GM23338 (cell line): Measurements from ENCODE around the gene FYN. TPM values are rescaled to one million over a fixed set of nuclear protein-coding genes. Genes with fewer than 3 reads are reported as not detected.

Source experiments
- ATAC-seq: fragments of 200-7000 bp; cut with Tn5 transposase; 3 replicates; pipeline ENCODE4 v1.9.1; 2020
- DNase-seq: peaks from one replicate; pipeline ENCODE4 v3.0.0-alpha.2; 2015; ENCODE audit warnings: low spot score
- H2AFZ ChIP-seq: fragments of 200-600 bp; sonication (generic); 2 replicates; pipeline ENCODE4 v1.8.0; 2016; ENCODE audit warnings: antibody characterized with exemption, mild to moderate bottlenecking, moderate library complexity
- H3F3A ChIP-seq: fragments of 200-600 bp; sonication (generic); replicated peaks from 2 replicates; pipeline ENCODE4 v1.8.0; 2017; ENCODE audit warnings: antibody characterized with exemption, mixed run types, low read depth
- H3K27ac ChIP-seq: fragments of 200-600 bp; sonication (generic); 2 replicates; pipeline ENCODE4 v1.6.1; 2016; ENCODE audit warnings: low read depth
- H3K27me3 ChIP-seq: fragments of 200-600 bp; sonication (generic); 2 replicates; pipeline ENCODE4 v1.8.0; 2016; ENCODE audit warnings: mild to moderate bottlenecking, mixed run types, moderate library complexity; ENCODE audit not compliant: insufficient read depth
- H3K36me3 ChIP-seq: fragments of 200-600 bp; sonication (generic); 2 replicates; pipeline ENCODE4 v1.8.0; 2016; ENCODE audit warnings: mild to moderate bottlenecking; ENCODE audit not compliant: insufficient read depth
- H3K4me1 ChIP-seq: fragments of 200-600 bp; sonication (generic); 2 replicates; pipeline ENCODE4 v1.8.0; 2016; ENCODE audit warnings: mild to moderate bottlenecking, moderate library complexity; ENCODE audit not compliant: insufficient read depth
- H3K4me2 ChIP-seq: fragments of 200-600 bp; sonication (generic); 2 replicates; pipeline ENCODE4 v1.7.1; 2017; ENCODE audit warnings: mixed run types
- H3K4me3 ChIP-seq: fragments of 200-600 bp; sonication (generic); 2 replicates; pipeline ENCODE4 v1.6.1; 2016; ENCODE audit warnings: mixed run types
- H3K79me2 ChIP-seq: fragments of 200-600 bp; sonication (generic); replicated peaks from 2 replicates; pipeline ENCODE4 v1.8.0; 2017; ENCODE audit warnings: mild to moderate bottlenecking; ENCODE audit not compliant: insufficient read depth
- H3K9me2 ChIP-seq: fragments of 200-600 bp; sonication (generic); 2 replicates; pipeline ENCODE4 v1.8.0; 2017; ENCODE audit not compliant: insufficient read depth
- H4K20me1 ChIP-seq: fragments of 200-600 bp; sonication (generic); replicated peaks from 2 replicates; pipeline ENCODE4 v1.8.0; 2017; ENCODE audit warnings: mild to moderate bottlenecking; ENCODE audit not compliant: insufficient read depth
- H3K27ac Mint-ChIP-seq: 2 replicates; pipeline ENCODE4 v1.8.0; 2020; ENCODE audit warnings: inconsistent platforms, mild to moderate bottlenecking, moderate library complexity, mixed read lengths
- H3K27me3 Mint-ChIP-seq: 3 replicates; pipeline ENCODE4 v1.8.0; 2022; ENCODE audit warnings: low read depth, mild to moderate bottlenecking, moderate library complexity, mixed read lengths, inconsistent platforms; ENCODE audit not compliant: insufficient read depth, poor library complexity
- H3K36me3 Mint-ChIP-seq: 3 replicates; pipeline ENCODE4 v1.8.0; 2021; ENCODE audit warnings: low read depth, mild to moderate bottlenecking, inconsistent platforms, moderate library complexity, mixed read lengths
- H3K4me1 Mint-ChIP-seq: 3 replicates; pipeline ENCODE4 v1.8.0; 2020; ENCODE audit warnings: mild to moderate bottlenecking, inconsistent platforms, mixed read lengths
- H3K4me3 Mint-ChIP-seq: 3 replicates; pipeline ENCODE4 v1.8.0; 2021; ENCODE audit warnings: moderate library complexity, mild to moderate bottlenecking, inconsistent platforms, mixed read lengths
- H3K9me3 Mint-ChIP-seq: 3 replicates; pipeline ENCODE4 v1.8.0; 2020; ENCODE audit warnings: moderate library complexity, mild to moderate bottlenecking, inconsistent platforms, mixed read lengths
- CREB1 ChIP-seq: fragments of 250-450 bp; sonication (Bioruptor Pico); IDR thresholded peaks from 2 replicates; pipeline ENCODE4 v1.5.0; 2020; ENCODE audit warnings: low read depth, mild to moderate bottlenecking, moderate library complexity
- EZH2 ChIP-seq: fragments of 200-600 bp; sonication (generic); IDR thresholded peaks from one replicate; pipeline ENCODE4 v1.8.0; 2017; ENCODE audit warnings: antibody characterized with exemption, mild to moderate bottlenecking, low read depth; ENCODE audit not compliant: unreplicated experiment
- EZH2phosphoT487 ChIP-seq: fragments of 200-600 bp; sonication (generic); IDR thresholded peaks from one replicate; pipeline ENCODE4 v1.8.1; 2018; ENCODE audit warnings: antibody characterized with exemption; ENCODE audit not compliant: unreplicated experiment
- JUNB ChIP-seq: IDR thresholded peaks from one replicate; pipeline ENCODE4 v1.6.1; 2016; ENCODE audit warnings: antibody characterized with exemption; ENCODE audit not compliant: unreplicated experiment
- NANOG ChIP-seq: IDR thresholded peaks from 2 replicates; pipeline ENCODE4 v1.6.1; 2016; ENCODE audit warnings: antibody characterized with exemption, borderline replicate concordance
- POLR2AphosphoS5 ChIP-seq: IDR thresholded peaks from 2 replicates; pipeline ENCODE4 v1.6.1; 2016; ENCODE audit warnings: antibody characterized with exemption, low read depth
- STAT1 ChIP-seq: IDR thresholded peaks from one replicate; pipeline ENCODE4 v1.6.1; 2016; ENCODE audit warnings: antibody characterized with exemption; ENCODE audit not compliant: unreplicated experiment
- ZNF114 ChIP-seq: fragments of 250-450 bp; sonication (Bioruptor Pico); IDR thresholded peaks from 2 replicates; pipeline ENCODE4 v1.5.0; 2020; ENCODE audit warnings: mild to moderate bottlenecking, moderate library complexity
- ZNF331 ChIP-seq: fragments of 250-450 bp; sonication (Bioruptor Pico); IDR thresholded peaks from 2 replicates; pipeline ENCODE4 v1.5.0; 2020; ENCODE audit warnings: low read depth, mild to moderate bottlenecking, moderate library complexity
- polyA plus RNA-seq: library from polyadenylated mRNA; unstranded; fragments of >200 nt; fragmentation: Nextera tagmentation; extraction: Ambion mirVana; gene quantifications from 2 replicates; pipeline ENCODE4 v1.2.1, GENCODE V29; 2016
- total RNA-seq: library from RNA; depleted of rRNA; stranded (reverse); fragments of >200 nt; shearing (Covaris generic); gene quantifications from 2 replicates; pipeline ENCODE4 v1.2.3, GENCODE V29; 2014
- TF ChIP-seq, protein P1 (sequence below): IDR thresholded peaks from one replicate; pipeline ENCODE4 v1.6.1; 2018; ENCODE audit warnings: antibody characterized with exemption; ENCODE audit not compliant: unreplicated experiment
- TF ChIP-seq, protein P2 (sequence below): fragments of 250-450 bp; sonication (Bioruptor Pico); IDR thresholded peaks from 2 replicates; pipeline ENCODE4 v1.5.0; 2020; ENCODE audit warnings: mild to moderate bottlenecking, moderate library complexity
- TF ChIP-seq, protein P3 (sequence below), 2 experiments: fragments of 200-600 bp in 1 of 2; sonication (generic) in 1 of 2; conservative IDR thresholded peaks; 2 replicates each; pipeline versions ENCODE4 v1.5.1 to v1.6.1; 2016 to 2017; ENCODE audit warnings: antibody characterized with exemption in 2 of 2, low read depth in 2 of 2, mild to moderate bottlenecking in 2 of 2, moderate library complexity in 1 of 2
- TF ChIP-seq, protein P4 (sequence below): IDR thresholded peaks from 2 replicates; pipeline ENCODE4 v1.6.1; 2016; ENCODE audit warnings: antibody characterized with exemption

Gene FYN
- total and polyA plus RNA-seq, 2 experiments from 2014 or later: 46.8 to 143 TPM

DNA sequence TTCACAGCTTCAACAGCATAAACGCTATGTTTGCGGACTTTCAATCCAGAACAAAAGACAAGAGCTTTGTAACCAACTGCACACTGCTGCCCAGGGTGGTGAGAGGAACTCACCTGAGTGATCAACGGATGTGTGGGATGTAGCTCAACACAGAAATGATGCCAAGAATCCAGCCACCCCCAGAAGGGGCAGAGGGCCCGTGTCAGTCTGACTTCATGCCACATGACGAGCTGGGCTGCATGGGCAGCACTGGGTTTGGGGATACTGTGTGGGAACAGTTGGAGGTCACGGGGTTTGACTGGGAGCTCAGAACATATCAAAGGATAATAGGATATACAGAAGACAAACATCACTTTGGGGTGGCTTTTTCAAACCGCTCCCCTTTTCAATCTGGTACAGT lies 188.2 kb downstream of the FYN start:
- Histone ChIP-seq H3K27ac (no peak overlapping the region), H3K79me2 (no peaks in the 10 kb centered on the region), H3K4me1 (peaks cover 11% of the 10 kb centered on the region; the same call in 1 of the 2 replicates), H3K27me3 (no peaks in the 10 kb centered on the region), H3K4me3 (no peak overlapping the region), H3K36me3 (no peaks in the 10 kb centered on the region), H2AFZ (no peak overlapping the region), H3K4me2 (no peak overlapping the region), H4K20me1 (0 out of 2 replicates have a peak, but pooled peaks cover 7% of the 10 kb centered on the region), H3F3A (no peaks in the 10 kb centered on the region), H3K9me2 (no peaks in the 10 kb centered on the region)
- Mint-ChIP-seq H3K4me3 (no peak overlapping the region), H3K27ac (no peak overlapping the region), H3K27me3 (no peaks in the 10 kb centered on the region), H3K9me3 (no peaks in the 10 kb centered on the region), H3K36me3 (peaks cover 25% of the 10 kb centered on the region), H3K4me1 (peaks cover 17% of the 10 kb centered on the region)
- DNase-seq: no peak
- TF ChIP-seq STAT1: no peak
- TF ChIP-seq, protein P1, sequence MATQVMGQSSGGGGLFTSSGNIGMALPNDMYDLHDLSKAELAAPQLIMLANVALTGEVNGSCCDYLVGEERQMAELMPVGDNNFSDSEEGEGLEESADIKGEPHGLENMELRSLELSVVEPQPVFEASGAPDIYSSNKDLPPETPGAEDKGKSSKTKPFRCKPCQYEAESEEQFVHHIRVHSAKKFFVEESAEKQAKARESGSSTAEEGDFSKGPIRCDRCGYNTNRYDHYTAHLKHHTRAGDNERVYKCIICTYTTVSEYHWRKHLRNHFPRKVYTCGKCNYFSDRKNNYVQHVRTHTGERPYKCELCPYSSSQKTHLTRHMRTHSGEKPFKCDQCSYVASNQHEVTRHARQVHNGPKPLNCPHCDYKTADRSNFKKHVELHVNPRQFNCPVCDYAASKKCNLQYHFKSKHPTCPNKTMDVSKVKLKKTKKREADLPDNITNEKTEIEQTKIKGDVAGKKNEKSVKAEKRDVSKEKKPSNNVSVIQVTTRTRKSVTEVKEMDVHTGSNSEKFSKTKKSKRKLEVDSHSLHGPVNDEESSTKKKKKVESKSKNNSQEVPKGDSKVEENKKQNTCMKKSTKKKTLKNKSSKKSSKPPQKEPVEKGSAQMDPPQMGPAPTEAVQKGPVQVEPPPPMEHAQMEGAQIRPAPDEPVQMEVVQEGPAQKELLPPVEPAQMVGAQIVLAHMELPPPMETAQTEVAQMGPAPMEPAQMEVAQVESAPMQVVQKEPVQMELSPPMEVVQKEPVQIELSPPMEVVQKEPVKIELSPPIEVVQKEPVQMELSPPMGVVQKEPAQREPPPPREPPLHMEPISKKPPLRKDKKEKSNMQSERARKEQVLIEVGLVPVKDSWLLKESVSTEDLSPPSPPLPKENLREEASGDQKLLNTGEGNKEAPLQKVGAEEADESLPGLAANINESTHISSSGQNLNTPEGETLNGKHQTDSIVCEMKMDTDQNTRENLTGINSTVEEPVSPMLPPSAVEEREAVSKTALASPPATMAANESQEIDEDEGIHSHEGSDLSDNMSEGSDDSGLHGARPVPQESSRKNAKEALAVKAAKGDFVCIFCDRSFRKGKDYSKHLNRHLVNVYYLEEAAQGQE: no peak
- TF ChIP-seq, protein P2, sequence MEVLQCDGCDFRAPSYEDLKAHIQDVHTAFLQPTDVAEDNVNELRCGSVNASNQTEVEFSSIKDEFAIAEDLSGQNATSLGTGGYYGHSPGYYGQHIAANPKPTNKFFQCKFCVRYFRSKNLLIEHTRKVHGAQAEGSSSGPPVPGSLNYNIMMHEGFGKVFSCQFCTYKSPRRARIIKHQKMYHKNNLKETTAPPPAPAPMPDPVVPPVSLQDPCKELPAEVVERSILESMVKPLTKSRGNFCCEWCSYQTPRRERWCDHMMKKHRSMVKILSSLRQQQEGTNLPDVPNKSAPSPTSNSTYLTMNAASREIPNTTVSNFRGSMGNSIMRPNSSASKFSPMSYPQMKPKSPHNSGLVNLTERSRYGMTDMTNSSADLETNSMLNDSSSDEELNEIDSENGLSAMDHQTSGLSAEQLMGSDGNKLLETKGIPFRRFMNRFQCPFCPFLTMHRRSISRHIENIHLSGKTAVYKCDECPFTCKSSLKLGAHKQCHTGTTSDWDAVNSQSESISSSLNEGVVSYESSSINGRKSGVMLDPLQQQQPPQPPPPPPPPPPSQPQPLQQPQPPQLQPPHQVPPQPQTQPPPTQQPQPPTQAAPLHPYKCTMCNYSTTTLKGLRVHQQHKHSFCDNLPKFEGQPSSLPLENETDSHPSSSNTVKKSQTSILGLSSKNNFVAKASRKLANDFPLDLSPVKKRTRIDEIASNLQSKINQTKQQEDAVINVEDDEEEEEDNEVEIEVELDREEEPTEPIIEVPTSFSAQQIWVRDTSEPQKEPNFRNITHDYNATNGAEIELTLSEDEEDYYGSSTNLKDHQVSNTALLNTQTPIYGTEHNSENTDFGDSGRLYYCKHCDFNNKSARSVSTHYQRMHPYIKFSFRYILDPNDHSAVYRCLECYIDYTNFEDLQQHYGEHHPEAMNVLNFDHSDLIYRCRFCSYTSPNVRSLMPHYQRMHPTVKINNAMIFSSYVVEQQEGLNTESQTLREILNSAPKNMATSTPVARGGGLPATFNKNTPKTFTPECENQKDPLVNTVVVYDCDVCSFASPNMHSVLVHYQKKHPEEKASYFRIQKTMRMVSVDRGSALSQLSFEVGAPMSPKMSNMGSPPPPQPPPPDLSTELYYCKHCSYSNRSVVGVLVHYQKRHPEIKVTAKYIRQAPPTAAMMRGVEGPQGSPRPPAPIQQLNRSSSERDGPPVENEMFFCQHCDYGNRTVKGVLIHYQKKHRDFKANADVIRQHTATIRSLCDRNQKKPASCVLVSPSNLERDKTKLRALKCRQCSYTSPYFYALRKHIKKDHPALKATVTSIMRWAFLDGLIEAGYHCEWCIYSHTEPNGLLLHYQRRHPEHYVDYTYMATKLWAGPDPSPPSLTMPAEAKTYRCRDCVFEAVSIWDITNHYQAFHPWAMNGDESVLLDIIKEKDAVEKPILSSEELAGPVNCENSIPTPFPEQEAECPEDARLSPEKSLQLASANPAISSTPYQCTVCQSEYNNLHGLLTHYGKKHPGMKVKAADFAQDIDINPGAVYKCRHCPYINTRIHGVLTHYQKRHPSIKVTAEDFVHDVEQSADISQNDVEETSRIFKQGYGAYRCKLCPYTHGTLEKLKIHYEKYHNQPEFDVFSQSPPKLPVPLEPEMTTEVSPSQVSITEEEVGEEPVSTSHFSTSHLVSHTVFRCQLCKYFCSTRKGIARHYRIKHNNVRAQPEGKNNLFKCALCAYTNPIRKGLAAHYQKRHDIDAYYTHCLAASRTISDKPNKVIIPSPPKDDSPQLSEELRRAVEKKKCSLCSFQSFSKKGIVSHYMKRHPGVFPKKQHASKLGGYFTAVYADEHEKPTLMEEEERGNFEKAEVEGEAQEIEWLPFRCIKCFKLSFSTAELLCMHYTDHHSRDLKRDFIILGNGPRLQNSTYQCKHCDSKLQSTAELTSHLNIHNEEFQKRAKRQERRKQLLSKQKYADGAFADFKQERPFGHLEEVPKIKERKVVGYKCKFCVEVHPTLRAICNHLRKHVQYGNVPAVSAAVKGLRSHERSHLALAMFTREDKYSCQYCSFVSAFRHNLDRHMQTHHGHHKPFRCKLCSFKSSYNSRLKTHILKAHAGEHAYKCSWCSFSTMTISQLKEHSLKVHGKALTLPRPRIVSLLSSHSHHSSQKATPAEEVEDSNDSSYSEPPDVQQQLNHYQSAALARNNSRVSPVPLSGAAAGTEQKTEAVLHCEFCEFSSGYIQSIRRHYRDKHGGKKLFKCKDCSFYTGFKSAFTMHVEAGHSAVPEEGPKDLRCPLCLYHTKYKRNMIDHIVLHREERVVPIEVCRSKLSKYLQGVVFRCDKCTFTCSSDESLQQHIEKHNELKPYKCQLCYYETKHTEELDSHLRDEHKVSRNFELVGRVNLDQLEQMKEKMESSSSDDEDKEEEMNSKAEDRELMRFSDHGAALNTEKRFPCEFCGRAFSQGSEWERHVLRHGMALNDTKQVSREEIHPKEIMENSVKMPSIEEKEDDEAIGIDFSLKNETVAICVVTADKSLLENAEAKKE (CRISPR knock-in tag): no peak
- TF ChIP-seq, protein P3, sequence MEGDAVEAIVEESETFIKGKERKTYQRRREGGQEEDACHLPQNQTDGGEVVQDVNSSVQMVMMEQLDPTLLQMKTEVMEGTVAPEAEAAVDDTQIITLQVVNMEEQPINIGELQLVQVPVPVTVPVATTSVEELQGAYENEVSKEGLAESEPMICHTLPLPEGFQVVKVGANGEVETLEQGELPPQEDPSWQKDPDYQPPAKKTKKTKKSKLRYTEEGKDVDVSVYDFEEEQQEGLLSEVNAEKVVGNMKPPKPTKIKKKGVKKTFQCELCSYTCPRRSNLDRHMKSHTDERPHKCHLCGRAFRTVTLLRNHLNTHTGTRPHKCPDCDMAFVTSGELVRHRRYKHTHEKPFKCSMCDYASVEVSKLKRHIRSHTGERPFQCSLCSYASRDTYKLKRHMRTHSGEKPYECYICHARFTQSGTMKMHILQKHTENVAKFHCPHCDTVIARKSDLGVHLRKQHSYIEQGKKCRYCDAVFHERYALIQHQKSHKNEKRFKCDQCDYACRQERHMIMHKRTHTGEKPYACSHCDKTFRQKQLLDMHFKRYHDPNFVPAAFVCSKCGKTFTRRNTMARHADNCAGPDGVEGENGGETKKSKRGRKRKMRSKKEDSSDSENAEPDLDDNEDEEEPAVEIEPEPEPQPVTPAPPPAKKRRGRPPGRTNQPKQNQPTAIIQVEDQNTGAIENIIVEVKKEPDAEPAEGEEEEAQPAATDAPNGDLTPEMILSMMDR (conservative IDR thresholded peaks at IDR 0.05; ENCODE audit: low read depth in 2 of 2): no peak
- TF ChIP-seq ZNF114 (CRISPR knock-in tag): no peak
- TF ChIP-seq EZH2phosphoT487: no peak
- TF ChIP-seq NANOG: no peak
- no peak for TF ChIP-seq ZNF331 (CRISPR knock-in tag)
- TF ChIP-seq CREB1 (CRISPR knock-in tag): no peak
- no peak for TF ChIP-seq POLR2AphosphoS5
- no peak for TF ChIP-seq JUNB
- no peak for TF ChIP-seq EZH2
- TF ChIP-seq, protein P4, sequence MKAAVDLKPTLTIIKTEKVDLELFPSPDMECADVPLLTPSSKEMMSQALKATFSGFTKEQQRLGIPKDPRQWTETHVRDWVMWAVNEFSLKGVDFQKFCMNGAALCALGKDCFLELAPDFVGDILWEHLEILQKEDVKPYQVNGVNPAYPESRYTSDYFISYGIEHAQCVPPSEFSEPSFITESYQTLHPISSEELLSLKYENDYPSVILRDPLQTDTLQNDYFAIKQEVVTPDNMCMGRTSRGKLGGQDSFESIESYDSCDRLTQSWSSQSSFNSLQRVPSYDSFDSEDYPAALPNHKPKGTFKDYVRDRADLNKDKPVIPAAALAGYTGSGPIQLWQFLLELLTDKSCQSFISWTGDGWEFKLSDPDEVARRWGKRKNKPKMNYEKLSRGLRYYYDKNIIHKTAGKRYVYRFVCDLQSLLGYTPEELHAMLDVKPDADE: no peak
- no peak for ATAC-seq
